Umbilical cord (tissue), 2 donors: ENCODE measurements around the gene ECM1. TPM values are rescaled to one million over a fixed set of nuclear protein-coding genes. Genes with fewer than 3 reads are reported as not detected.

Experiments
- DNase-seq: peaks from one replicate; pipeline ENCODE4 v3.0.0-alpha.2; 2015; ENCODE audit warnings: low spot score
- total RNA-seq: library from RNA; depleted of rRNA; stranded (reverse); fragments of >200 nt; gene quantifications from one replicate; pipeline ENCODE4 v1.2.3, GENCODE V29; 2014; ENCODE audit warnings: low replicate concordance; ENCODE audit not compliant: insufficient read depth

ECM1 gene
- total RNA-seq, 1 donor from 2014 or later = 4.3 TPM

- no peak for DNase-seq
Measured at GRCh38 chr1:150543500-150544143, 35.7 kb downstream of the ECM1 start.

GRCh38 chr1:150544204-150544603 lies 36.3 kb downstream of the ECM1 start:
- DNase-seq = no peak

- no peak for DNase-seq
Measured at GRCh38 chr1:150545486-150546032, 37.6 kb downstream of the ECM1 start.

DNA sequence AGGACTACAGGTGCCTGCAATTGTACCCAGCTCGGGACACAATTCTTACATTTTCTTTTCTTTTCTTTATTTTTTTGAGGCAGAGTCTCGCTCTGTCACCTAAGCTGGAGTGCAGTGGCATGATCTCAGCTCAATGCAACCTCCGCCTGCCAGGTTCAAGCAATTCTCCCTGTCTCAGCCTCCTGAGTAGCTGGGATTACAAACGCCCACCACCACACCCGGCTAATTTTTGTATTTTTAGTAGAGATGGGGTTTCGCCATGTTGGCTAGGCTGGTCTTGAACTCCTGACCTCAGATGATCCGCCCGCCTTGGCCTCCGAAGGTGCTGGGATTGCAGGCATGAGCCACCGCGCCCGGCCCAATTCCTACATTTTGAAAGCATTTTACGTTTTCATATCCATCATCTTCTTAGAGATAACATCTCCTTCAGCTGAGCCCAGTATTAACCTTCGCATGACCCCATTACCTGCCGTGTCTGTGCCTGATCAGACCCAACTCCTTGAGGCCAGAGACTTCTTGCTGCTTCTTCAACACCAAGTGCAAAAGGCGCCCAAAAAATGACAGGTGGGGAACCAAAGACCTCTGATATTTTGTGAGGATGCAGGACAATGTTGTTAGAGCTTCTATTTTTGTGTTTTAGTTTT lies 38.5 kb downstream of the ECM1 start:
- DNase-seq = no peak

- DNase-seq = no peak
Measured at GRCh38 chr1:150548324-150548631, 40.4 kb downstream of the ECM1 start.

- DNase-seq = peak; percentile 78
Measured at GRCh38 chr1:150548632-150549495, 41.0 kb downstream of the ECM1 start, which contains the start of gene ADAMTSL4. Gene ADAMTSL4, plus strand, starts transcription at chr1:150549408. Its CDS starts 2,881 bp downstream, at chr1:150552289.

- peak; percentile 49 for DNase-seq
Measured at GRCh38 chr1:150549496-150550221, 41.8 kb downstream of the ECM1 start.

GRCh38 chr1:150550222-150551050 lies 42.5 kb downstream of the ECM1 start:
- DNase-seq = peak; percentile 74

GRCh38 chr1:150551051-150551783 lies 43.3 kb downstream of the ECM1 start:
- no peak for DNase-seq

DNA sequence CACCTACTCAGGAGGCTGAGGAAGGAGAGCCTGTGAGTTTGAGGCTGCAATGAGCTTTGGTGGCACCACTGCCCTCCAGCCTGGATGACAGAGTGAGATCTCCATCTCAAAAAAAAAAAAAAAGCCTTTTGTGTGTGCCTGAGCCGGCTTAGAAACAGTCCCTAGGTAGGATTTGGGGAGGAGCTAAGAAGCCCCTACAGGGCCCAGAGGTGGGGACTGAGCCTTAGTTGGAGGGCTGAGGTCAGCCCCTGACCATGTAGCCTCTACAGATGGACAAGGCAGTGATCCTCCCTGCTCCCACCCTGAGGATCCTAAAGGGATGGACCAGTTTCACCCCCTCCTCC lies 43.8 kb downstream of the ECM1 start:
- no peak for DNase-seq

GRCh38 chr1:150552128-150552910 lies 44.4 kb downstream of the ECM1 start:
- peak; percentile 96 for DNase-seq

DNA sequence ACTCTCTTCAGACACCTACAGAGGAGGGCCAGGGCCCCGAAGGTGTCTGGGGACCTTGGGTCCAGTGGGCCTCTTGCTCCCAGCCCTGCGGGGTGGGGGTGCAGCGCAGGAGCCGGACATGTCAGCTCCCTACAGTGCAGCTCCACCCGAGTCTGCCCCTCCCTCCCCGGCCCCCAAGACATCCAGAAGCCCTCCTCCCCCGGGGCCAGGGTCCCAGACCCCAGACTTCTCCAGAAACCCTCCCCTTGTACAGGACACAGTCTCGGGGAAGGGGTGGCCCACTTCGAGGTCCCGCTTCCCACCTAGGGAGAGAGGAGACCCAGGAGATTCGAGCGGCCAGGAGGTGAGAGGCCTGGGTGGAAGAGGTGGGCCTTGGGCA lies 45.0 kb downstream of the ECM1 start:
- DNase-seq = no peak

DNA sequence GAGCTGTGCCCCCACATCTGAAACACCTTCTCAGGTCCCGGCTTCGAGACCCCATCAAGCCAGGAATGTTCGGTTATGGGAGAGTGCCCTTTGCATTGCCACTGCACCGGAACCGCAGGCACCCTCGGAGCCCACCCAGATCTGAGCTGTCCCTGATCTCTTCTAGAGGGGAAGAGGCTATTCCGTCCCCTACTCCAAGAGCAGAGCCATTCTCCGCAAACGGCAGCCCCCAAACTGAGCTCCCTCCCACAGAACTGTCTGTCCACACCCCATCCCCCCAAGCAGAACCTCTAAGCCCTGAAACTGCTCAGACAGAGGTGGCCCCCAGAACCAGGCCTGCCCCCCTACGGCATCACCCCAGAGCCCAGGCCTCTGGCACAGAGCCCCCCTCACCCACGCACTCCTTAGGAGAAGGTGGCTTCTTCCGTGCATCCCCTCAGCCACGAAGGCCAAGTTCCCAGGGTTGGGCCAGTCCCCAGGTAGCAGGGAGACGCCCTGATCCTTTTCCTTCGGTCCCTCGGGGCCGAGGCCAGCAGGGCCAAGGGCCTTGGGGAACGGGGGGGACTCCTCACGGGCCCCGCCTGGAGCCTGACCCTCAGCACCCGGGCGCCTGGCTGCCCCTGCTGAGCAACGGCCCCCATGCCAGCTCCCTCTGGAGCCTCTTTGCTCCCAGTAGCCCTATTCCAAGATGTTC lies 45.6 kb downstream of the ECM1 start:
- DNase-seq = no peak

DNA sequence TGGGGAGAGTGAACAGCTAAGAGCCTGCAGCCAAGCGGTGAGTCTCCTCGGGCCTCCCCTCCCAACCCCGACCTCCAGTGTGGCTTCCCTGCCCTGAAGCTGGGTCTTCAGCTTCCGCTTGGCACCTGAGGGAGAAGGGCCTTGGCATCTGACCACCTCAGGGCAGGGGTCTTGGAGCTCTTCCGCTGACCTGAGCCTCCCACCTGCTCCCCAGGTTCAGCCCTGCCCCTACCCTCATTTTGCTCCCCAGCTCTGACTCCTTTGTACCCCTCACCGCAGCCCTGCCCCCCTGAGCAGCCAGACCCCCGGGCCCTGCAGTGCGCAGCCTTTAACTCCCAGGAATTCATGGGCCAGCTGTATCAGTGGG lies 46.2 kb downstream of the ECM1 start:
- no peak for DNase-seq

DNA sequence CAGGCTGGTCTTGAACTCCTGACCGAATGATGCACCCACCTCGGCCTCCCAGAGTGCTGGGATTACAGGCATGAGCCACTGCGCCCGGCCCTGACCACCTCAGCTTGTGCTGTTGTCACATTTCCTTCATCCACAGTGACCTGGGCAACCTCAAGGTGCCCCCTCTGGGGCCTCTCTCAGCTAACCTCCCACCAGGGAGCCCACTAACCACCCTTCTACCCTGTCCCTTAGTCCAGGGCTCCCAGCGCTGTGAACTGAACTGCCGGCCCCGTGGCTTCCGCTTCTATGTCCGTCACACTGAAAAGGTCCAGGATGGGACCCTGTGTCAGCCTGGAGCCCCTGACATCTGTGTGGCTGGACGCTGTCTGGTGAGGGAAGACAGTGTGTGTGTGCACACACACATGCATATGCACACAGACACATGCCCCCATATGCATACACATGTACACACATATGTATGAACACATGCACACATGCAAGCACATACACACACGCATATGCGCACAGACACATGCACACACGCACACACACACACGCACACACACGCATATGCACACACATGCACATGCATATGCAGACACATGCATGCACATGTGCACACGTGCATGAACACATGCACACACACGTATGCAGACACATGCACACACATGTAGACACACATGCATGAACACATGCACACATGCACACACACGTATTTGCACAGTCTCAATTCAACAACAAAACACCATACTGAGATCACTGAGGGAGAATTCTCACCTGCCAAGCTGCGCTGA lies 47.5 kb downstream of the ECM1 start:
- no peak for DNase-seq

DNA sequence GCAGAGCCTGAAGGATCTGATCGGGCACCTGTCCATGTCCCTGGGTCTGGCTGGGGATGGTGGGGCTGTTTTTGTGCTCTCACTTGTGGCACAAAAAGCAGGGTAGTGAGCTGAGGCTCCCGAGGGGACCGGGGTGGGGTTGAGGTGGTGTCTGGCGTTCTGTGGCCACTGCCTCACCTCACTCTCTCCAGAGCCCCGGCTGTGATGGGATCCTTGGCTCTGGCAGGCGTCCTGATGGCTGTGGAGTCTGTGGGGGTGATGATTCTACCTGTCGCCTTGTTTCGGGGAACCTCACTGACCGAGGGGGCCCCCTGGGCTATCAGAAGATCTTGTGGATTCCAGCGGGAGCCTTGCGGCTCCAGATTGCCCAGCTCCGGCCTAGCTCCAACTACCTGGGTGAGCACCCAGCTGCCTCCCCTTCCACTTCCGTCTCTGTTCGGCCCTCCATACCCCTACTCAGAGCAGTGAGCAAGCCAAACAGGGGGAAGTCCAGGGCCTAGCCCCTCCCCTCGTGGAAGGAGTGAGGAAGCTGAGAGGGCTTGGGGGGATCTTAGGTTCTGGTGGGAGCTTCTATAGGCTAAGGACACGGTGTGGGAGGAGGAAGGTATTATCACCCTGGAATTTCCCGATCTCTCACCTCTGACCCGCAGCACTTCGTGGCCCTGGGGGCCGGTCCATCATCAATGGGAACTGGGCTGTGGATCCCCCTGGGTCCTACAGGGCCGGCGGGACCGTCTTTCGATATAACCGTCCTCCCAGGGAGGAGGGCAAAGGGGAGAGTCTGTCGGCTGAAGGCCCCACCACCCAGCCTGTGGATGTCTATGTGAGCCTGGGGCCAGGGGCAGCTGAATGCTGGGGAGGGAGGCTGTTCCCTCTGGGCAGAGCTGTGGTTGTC lies 48.3 kb downstream of the ECM1 start:
- no peak for DNase-seq

DNA sequence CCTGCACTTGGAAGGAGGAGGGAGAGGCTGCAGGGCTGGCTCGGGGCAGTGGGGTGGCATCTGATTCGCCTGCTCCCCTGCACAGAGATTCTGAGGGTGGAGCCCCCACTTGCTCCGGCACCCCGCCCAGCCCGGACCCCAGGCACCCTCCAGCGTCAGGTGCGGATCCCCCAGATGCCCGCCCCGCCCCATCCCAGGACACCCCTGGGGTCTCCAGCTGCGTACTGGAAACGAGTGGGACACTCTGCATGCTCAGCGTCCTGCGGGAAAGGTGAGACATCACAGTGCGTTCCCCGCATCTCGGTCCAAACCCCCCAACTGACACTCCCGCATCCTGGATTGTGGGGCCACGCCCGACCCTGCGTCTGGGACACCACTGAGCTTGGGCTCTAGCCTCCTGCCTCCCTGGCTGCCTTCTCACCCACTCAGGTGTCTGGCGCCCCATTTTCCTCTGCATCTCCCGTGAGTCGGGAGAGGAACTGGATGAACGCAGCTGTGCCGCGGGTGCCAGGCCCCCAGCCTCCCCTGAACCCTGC lies 49.2 kb downstream of the ECM1 start:
- no peak for DNase-seq
